Adrenal gland (tissue), 5 donors: ENCODE data around the gene NFATC4.
"Not testable (repeated sequence)": the region's sequence is repeated elsewhere in the genome, so short reads cannot be mapped to it uniquely, and the experiment has no call there.

Experiments
- CTCF ChIP-seq, 6 experiments: fragments of 450-650 bp in 4 of 6; fragments of 200-600 bp in 2 of 6; sonication (generic) in 1 of 6; IDR thresholded peaks; 1 replicate in 5 of 6; 2 replicates in 1 of 6; pipeline versions ENCODE4 v1.5.1 to v1.8.0; 2016 to 2021; ENCODE audit warnings: antibody characterized with exemption in 6 of 6, mild to moderate bottlenecking in 2 of 6, moderate library complexity in 1 of 6
- POLR2A ChIP-seq, 2 donors: fragments of 450-650 bp; IDR thresholded peaks; one replicate each; pipeline ENCODE4 v1.6.1; 2017; ENCODE audit warnings: antibody characterized with exemption in 2 of 2, mild to moderate bottlenecking in 2 of 2, moderate library complexity in 1 of 2
- donor health status: DM: no; HTN: no; CAD: no.

GRCh38 chr14:24354482-24354825 lies 13.5 kb upstream of the NFATC4 start:
- TF ChIP-seq POLR2A, CTCF (IDR thresholded peaks at IDR 0.05): not testable (repeated sequence)
